Measurements from ENCODE around the gene RPP30.

RPP30 gene

DNA sequence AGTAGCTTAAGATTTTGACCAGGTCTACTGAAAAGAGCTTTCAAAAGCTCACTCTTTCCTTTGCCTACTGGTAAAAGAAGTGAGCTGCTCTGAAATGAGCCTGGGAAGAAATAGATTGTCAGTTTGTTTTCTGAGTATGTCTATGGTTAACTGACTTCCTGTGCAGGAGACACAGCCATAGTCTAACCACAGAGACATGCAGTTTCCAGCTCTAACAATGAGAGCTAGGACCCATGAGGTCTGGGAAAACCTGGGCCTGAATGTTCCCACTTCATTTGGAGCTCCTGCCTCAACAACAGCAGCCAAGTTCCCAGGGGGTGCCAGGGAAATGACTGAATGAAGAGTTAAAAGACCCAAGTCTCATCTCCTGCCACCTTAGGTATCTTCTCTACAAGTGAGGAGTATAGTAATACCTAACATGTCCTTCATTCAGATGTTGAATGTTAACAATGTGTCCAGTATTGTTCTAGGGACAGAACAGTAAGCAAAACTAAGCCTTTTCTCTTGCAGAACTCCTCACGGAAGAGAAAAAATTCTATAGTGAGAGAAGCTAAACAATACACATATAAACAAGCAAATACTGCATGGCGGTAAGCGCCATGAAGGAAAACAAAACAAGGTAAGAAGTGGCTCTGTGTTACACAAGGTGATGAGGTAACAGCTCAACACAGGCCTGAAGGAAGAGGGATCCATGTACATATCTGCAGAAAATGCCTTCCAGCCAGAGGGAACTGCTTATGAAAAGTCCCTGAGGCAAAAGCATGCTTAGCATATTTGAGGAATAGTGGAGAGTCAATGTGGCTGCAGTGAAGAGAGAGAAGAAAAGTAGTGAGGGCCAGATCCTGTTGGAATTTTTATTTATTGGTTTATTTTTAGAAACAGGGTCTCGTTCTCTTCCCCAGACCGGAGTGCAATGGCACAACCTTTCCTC lies 75.5 kb downstream of the RPP30 start:
- FAIRE-seq: no peak

Data from G401.6 (cell line).